Stomach smooth muscle (tissue), 2 donors: ENCODE results near the gene KCNJ9.

Source experiments
- H3K27ac ChIP-seq: one replicate; pipeline ENCODE4 v1.7.0; 2013; ENCODE audit warnings: mild to moderate bottlenecking, low read length, inconsistent platforms
- H3K27me3 ChIP-seq, 2 donors: one replicate each; pipeline ENCODE4 v1.7.0; 2013; ENCODE audit warnings: low read length in 2 of 2; ENCODE audit not compliant: insufficient read depth in 2 of 2, control insufficient read depth in 1 of 2
- H3K36me3 ChIP-seq, 2 donors: one replicate each; pipeline ENCODE4 v1.7.0; 2013; ENCODE audit warnings: low read length in 2 of 2; ENCODE audit not compliant: control insufficient read depth in 2 of 2, insufficient read depth in 2 of 2
- H3K4me1 ChIP-seq: one replicate; pipeline ENCODE4 v1.7.0; 2013; ENCODE audit warnings: low read length; ENCODE audit not compliant: control insufficient read depth, insufficient read depth
- H3K4me3 ChIP-seq, 2 donors: one replicate each; pipeline ENCODE4 v1.7.0; 2013; ENCODE audit warnings: low read length in 2 of 2
- H3K9ac ChIP-seq, 2 donors: one replicate each; pipeline ENCODE4 v1.7.0; 2013; ENCODE audit warnings: low read length in 2 of 2, mild to moderate bottlenecking in 1 of 2
- H3K9me3 ChIP-seq, 2 donors: one replicate each; pipeline ENCODE4 v1.7.0; 2013; ENCODE audit warnings: low read length in 2 of 2; ENCODE audit not compliant: control insufficient read depth in 2 of 2
- donor health status: healthy.
- donor health status: Pancreatic carcinoma.

KCNJ9 gene

GRCh38 chr1:160096274-160097116 lies 15.2 kb downstream of the KCNJ9 start:
- peak overlapping the region in 1 of 2 donors; percentile 83 for H3K4me3 ChIP-seq
- H3K9ac ChIP-seq = peak overlapping the region; percentile 76 to 78
- no peak overlapping the region for H3K27ac ChIP-seq
- peaks cover 42% of the 10 kb centered on the region for H3K4me1 ChIP-seq
- H3K9me3 ChIP-seq = no peaks in the 10 kb centered on the region
- peaks cover 18 to 30% of the 10 kb centered on the region in 2 donors for H3K36me3 ChIP-seq
- no peaks in the 10 kb centered on the region for H3K27me3 ChIP-seq

GRCh38 chr1:160097151-160097910 lies 16.0 kb downstream of the KCNJ9 start:
- H3K4me3 ChIP-seq = peak overlapping the region; percentile 68 to 83
- H3K36me3 ChIP-seq = peaks cover 12 to 22% of the 10 kb centered on the region in 2 donors
- H3K9ac ChIP-seq = peak overlapping the region; percentile 76 to 78
- peaks cover 50% of the 10 kb centered on the region for H3K4me1 ChIP-seq
- H3K27ac ChIP-seq = no peak overlapping the region
- no peaks in the 10 kb centered on the region for H3K27me3 ChIP-seq
- no peaks in the 10 kb centered on the region for H3K9me3 ChIP-seq

DNA sequence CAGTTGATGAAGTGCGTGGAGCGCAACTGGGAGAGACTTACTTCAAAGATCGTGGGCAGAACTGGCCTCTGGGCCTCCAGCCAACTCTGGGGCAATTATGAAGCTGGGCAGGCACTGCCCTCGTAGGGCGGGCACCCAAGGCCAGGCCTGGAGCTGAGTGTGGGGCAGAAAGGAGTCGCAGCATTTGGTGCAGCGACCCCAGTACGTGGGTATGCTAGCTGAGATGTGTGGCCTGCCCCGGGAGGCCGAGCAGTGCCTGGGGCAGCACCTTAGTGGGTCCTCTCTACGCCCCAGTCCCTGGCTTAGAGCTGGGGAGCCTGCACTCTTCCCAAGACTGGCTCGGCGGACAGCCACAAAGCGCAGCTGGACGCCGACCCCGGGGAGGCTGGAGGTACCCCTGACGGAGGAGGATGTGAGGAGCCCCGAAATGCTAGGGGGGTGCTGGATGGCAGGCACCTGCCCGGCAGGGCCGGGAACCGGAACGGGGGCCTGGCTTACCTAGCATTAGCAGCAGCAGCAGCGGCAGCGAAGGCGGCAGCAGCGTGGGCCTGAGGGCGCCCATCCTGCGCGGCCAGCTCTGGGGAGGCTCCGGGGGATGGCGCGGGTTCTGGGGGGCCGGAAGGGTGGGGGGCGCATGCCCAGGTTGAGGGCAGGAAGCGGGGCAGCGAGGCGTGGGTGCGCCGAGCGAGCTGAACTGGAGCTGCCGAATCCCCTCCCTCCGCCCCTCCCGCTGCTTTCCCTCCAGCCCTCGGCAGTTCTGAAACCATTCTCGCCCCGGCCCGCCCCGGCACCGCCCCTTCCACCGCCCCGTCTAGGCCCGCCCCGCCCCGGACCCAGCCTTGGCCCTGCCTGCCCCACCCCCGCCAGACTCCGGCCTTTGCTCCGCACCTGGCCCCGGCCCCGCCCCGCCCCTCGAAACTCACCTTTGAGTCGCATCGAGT lies 16.8 kb downstream of the KCNJ9 start, which contains the start of gene IGSF8:
IGSF8 (minus strand) TSS at position 709 of the 941 bp plus-strand sequence; CDS start at position 562, 147 bp downstream.
- no peaks in the 10 kb centered on the region for H3K27me3 ChIP-seq
- H3K36me3 ChIP-seq = peaks cover 12 to 15% of the 10 kb centered on the region in 2 donors
- peak within 1 kb of the TSS; percentile 68 to 83 for H3K4me3 ChIP-seq
- peaks cover 59% of the 10 kb centered on the region for H3K4me1 ChIP-seq
- H3K9ac ChIP-seq = peak within 1 kb of the TSS; percentile 78 to 95
- H3K9me3 ChIP-seq = no peaks in the 10 kb centered on the region
- peak within 1 kb of the TSS; percentile 98 for H3K27ac ChIP-seq

GRCh38 chr1:160098852-160099561 lies 17.7 kb downstream of the KCNJ9 start:
- Histone ChIP-seq H3K4me3 (peak overlapping the region; percentile 37 to 82), H3K9me3 (no peaks in the 10 kb centered on the region), H3K9ac (peak overlapping the region; percentile 67 to 95), H3K36me3 (peaks cover 7 to 10% of the 10 kb centered on the region in 2 donors), H3K27me3 (no peaks in the 10 kb centered on the region), H3K27ac (peak overlapping the region; percentile 98), H3K4me1 (peaks cover 61% of the 10 kb centered on the region)

DNA sequence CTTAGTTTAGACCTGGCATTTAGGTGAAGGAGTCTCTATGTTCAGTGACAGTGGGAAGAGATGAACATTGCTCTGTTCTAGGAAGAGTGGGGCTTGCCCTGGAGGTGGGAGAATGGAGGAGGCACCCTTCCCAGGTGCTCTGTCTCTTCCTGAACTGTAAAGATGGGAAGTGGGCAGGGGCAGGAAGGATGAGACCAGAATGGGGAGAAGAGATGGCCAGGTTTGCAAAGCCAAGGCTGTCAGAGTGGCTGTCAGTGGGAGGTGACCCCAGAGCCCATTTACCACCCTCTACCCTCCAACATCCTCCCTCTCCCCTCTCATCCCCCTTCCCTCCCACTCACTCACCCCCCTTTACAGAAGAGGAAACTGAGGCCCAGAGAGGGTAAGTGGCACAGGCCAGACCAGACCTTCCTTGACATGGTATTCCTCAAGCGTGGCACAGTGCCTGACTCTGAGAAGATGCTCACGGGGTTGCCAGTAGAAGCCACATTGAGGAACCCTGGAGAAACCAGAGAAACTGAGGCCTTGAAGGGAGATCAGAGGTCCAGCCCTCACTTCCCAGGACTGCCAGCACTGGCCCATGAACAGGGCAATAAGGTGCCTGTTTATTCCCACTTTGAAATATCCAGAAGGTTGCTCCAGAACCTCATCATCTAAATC lies 18.5 kb downstream of the KCNJ9 start:
- peak overlapping the region; percentile 47 to 67 for H3K9ac ChIP-seq
- peaks cover 2 to 4% of the 10 kb centered on the region in 2 donors for H3K36me3 ChIP-seq
- no peaks in the 10 kb centered on the region for H3K27me3 ChIP-seq
- no peaks in the 10 kb centered on the region for H3K9me3 ChIP-seq
- no peak overlapping the region for H3K4me3 ChIP-seq
- peaks cover 67% of the 10 kb centered on the region for H3K4me1 ChIP-seq
- H3K27ac ChIP-seq = peak overlapping the region; percentile 98

GRCh38 chr1:160101037-160101716 lies 19.8 kb downstream of the KCNJ9 start:
- Histone ChIP-seq H3K27ac (peak overlapping the region; percentile 98), H3K36me3 (no peaks in the 10 kb centered on the region), H3K4me3 (peak overlapping the region in 1 of 2 donors; percentile 62), H3K9me3 (no peaks in the 10 kb centered on the region), H3K4me1 (peaks cover 62% of the 10 kb centered on the region), H3K9ac (peak overlapping the region; percentile 31 to 62), H3K27me3 (no peaks in the 10 kb centered on the region)

DNA sequence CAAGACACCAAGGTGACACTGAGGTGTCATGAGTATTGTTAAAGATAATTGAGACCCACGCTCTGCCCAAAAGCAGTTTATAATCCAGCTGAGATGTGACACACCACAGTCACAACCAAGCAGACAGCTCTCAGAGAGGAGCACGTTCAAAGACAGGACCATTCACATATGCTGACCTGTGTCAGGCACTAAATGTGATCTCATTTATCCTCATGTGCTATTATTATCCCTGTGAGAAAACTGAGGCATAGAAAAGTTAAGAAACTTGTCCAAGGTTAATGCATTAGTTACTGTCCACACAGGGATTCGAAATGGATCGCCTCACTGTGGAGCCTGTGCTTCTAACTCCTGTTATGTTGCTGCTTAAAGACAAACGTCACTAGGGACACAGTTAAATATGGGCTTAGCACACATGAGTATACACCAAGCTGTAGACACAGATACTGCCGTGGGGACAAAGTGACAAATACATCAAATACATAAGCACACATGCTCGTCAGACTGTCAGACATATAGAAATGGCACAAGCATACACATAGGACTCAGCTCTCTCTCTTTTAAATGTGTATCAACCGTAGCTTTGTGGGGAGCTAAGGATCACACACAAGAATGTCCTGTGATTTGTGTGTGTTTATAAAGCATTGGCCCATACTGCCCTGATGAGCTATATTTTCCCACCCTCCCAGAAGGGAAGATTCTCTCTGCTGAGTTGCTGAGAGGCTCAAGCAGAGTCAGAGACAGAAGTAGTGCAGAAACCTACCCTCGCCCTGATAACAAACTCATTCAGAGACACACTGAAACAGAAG lies 20.6 kb downstream of the KCNJ9 start:
- H3K4me3 ChIP-seq = peak overlapping the region in 1 of 2 donors; percentile 62
- peak overlapping the region; percentile 31 to 62 for H3K9ac ChIP-seq
- H3K4me1 ChIP-seq = peaks cover 56% of the 10 kb centered on the region
- H3K27ac ChIP-seq = peak overlapping the region; percentile 98
- no peaks in the 10 kb centered on the region for H3K9me3 ChIP-seq
- no peaks in the 10 kb centered on the region for H3K36me3 ChIP-seq
- no peaks in the 10 kb centered on the region for H3K27me3 ChIP-seq

DNA sequence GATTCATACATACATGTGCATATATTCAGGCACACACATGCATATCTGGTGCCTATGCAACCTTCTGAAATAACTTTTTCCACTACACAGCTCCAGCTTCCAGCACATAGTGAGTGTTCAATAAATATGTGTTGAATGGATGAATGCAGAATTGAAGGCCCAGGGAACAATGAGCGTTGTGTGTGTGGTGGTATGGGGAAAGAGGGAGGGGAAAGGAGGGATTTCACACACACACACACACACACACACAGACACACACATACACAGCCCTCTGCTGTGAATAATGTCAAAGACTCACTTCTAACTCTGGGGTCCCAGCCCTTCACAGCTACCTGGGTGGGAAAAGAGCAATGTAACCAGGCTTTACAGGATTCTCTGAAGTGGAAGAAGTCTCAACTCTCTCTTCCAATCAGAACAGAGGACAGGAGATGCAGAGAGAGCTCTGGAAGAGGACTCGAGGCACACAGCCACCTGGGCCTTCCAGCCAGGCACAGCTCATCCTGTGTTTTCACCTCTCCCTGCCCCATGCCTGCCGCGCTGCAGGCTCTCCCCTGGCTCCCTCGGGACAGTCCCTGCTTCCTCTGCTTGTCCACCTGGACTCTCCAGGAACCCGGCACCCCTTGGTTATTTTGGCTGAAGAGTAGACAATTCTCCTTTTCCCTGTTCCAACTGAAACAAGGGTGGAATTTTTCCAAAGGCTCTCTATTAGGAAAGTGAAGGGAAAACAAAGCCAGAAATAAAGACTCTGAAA lies 22.5 kb downstream of the KCNJ9 start:
- Histone ChIP-seq H3K27me3 (no peaks in the 10 kb centered on the region), H3K27ac (peak overlapping the region; percentile 98), H3K9ac (peak overlapping the region in 1 of 2 donors; percentile 29), H3K9me3 (no peaks in the 10 kb centered on the region), H3K36me3 (no peaks in the 10 kb centered on the region), H3K4me3 (no peak overlapping the region), H3K4me1 (peaks cover 44% of the 10 kb centered on the region)
